Right renal cortex interstitium (tissue), 3 donors: ENCODE measurements around the gene TBCA. TPM values are rescaled to one million over a fixed set of nuclear protein-coding genes. Genes with fewer than 3 reads are reported as not detected.
"Not testable (repeated sequence)": the region's sequence is repeated elsewhere in the genome, so short reads cannot be mapped to it uniquely, and the experiment has no call there.

Experiments used
- DNase-seq, 3 donors: peaks; one replicate each; pipeline ENCODE4 v3.0.0-alpha.2; 2013; ENCODE audit warnings: low read depth in 3 of 3, low spot score in 2 of 3
- polyA plus RNA-seq, 3 donors: library from polyadenylated mRNA; unstranded; fragments of 120-200 nt; gene quantifications; one replicate each; pipeline ENCODE4 v1.2.1, GENCODE V29; 2013; ENCODE audit not compliant: insufficient read length in 3 of 3

The TBCA gene
- polyA plus RNA-seq, 3 donors = 315 to 327 (median 316) TPM

DNA sequence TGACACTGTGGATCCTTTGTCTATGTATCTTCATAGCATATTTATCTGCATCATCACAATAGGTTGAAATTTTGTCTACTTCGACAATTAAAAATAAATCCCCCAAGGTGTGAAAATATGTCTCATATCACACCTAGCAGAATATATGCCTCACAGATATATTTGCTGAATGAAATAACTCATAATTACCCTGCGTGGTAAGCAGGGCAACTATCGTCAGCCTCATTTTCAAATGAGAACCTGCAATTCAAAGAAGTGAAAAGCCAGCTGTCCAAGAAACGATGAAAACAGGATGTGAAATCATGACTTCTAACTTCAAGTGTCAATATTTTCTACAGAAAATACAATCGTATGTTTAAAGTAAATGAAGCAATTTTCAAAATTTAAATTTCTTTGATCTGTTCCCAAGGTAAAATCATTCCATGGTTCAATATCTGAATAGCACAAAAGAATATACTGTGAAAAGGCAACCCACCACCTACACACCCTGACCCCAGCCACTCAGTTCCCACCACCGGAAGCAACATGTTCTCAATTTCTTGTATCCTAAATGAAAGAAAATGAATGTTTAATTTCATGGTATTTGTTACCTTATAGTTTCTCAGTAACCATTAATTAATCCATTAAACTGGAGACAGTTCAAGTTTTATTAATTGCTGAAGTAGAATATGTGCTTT lies 57.1 kb downstream of the TBCA start:
- DNase-seq = no peak

DNA sequence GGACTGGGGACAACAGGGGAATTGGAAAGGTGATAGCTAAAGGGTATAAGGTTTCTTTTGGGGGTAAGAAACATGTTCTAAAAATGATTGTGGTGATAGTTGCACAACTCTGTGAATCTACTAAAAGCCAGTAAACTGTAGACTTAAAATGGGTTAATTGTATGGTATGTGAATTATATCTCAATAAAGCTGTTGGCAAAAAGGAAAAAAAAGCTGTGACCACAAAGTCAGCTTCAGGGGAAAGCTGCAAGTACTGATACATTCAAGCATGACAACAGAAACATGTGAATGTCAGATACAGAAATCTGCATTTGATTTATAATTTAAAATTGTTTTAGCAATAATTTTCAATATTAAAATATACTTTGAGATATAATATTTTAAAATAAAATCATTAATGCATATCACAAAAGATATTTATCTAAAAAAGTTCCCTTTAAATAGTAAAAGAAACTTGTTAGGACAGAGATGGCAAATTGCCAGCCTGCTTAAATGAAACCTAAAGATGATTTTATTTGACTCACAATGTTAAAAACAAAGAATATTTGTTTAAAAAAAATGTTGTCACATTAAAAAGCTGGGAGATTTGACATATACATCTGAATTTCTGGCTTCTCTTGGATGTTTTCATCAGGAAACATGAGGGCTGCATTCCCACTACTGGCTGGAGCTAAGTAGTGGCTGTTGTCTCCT lies 66.0 kb downstream of the TBCA start:
- no peak for DNase-seq

DNA sequence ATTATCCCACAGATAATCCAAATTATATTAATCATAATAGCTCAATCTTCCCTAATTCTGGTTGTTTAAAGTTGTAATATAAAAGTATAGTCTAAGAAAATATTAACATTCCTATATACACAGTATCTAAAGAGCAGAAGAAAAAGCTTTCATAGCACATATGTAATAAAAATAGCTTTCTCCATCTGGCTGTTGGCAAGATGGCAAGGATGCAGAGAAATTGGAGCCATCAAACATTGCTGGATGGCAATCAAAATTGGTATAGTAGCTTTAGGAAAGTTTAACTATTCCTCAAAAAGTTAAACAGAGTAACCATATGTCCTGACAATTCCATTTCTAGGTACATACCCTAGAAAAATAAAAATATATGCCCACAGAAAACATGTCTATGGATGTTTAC lies 66.8 kb downstream of the TBCA start:
- DNase-seq = no peak

DNA sequence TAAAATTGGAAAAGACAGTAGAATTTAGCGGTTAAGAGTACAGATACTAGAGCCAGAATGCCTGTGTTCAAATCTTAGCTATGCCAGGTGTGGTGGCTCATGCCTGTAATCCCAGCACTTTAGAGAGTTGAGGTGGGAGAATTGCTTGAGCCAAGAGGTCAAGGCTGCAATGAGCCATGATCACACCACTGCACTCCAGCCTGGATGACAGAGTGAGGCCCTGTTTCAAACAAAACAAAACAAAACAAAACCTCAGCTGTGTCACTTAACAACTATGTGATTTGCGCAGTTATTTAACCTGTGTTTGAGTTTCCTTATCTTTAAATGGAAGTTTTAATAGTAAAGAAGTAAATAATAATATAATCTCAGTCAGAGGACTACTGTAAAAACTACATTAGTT lies 68.3 kb downstream of the TBCA start:
- no peak for DNase-seq

DNA sequence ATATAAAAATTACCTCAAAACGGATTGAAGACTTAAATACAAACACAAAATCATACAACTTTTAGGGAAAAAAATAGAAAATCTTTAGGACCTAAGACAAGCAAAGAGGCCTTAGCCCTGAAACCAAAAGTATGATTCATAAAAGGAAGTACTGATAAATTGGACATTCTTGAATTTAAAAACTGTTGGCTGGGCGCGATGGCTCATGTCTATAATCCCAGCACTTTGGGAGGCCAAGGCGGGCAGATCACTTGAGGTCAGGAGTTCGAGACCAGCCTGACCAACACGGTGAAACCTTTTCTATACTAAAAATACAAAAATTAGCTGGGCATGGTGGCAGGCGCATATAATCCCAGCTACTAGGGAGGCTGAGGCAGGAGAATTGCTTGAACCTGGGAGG lies 76.6 kb downstream of the TBCA start:
- not testable (repeated sequence) for DNase-seq

DNA sequence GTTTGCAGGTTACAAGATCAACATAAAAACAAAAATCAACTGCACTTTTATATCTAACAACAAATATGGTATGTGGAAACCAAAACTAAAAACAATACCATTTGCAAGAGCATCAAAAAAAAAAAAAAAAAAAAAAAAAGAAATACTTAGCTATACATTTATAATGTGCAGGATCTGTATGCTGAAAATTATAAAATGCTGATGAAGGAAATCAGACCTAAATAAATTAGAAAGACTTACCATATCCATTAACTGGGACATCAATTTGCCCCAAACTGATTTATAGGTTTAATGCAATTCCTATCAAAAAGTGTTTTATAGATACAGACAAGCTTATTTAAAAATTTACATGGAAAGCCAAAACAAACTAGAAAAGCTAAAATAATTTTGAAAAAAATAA lies 77.2 kb downstream of the TBCA start:
- no peak for DNase-seq

DNA sequence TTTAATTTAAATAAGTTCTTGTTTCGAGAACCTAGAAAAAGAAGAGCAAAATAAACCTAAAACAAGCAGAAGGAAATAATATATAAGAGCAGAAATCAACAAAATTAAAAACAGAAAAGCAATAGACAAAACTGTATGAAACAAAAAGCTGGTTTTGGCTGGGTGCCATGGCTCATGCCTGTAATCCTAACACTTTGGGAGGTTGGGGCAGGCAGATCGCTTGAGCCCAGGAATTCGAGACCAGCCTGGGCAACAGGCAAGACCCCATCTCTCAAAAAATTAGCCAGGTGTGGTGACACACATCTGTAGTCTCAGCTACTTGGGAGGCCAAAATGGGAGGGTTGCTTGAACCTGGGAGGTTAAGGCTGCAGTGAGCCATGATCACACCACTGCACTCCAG lies 78.4 kb downstream of the TBCA start:
- no peak for DNase-seq

DNA sequence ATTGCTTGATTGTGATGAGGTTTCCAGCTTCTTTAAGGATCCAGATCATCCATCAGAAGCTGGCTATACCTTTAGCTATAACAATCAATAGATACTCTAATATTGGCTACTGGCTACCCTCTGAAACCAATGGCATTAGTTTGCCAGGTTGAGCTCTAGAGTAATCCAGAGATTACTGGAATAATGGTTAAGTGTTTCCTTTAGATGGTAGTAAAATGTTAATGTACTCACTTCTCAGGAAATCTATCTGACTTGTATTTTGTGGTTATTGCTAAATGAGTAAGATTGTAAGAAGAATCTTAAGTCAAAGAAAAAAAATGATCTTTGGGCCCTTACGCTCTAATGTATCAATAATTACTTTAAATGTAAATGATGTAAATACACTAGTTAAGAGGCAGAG lies 80.0 kb downstream of the TBCA start:
- DNase-seq = no peak

DNA sequence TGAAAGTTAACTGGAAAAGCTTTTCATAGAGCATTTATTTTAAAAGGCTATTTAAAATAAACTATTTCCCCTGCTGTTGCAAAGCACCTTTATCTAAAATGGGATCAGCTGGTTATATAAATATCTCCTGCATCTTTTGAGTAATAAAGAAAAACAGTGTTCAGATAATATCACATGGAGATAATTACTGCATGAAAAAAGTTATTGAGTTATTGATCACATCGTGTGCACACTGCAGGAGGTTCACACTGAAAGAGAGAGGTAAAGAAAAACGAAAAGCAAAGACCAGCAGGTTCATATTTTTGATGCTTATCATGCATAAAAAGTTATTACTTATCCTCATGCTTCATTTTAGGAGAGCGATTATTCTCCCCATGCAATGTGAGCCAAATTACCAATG lies 82.2 kb downstream of the TBCA start:
- DNase-seq = no peak

DNA sequence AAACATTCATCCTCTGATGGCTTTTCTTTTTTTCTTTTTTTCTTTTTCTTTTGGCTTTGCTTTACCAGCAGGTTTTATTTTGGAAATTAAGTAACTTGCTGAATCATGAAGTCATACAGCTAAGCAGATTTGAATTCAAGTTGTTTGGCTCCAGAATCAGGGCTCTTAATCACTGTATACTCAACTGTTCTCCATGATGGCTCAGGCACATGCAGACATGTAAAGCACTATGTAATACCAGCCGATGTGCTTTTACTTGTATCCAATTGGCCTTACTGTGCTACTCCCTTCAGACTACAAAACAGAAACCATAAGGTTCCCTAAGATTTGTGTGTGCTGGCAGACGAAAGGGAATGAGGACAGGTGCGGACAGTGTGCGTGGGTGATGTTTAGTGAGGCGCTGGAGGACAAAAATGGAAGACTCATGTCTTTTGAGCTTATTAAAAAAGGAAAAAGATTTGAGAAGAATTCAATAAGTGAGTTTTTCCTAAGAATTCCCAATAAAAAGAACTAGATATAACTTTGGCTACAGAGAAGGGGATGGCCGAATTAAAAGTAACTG lies 92.9 kb downstream of the TBCA start:
- DNase-seq = no peak

DNA sequence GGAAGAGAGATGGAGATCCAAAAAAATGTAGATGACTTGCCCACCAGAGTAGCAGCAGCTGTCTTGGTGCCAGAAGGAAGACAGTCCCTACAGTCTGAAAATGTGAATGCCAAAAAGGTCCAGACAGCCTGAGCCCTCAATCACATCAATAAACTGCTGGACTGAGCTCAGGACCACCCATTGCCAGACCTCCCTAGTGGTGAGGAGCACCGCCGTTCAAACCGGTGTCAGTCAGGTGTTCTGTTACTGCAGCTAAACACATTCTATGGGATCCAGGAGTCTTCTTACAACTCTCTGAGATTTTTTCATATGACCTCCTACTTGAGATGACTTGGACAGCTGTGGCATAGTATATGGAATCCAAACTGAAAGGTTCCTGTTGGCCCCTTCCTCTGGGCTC lies 105.6 kb downstream of the TBCA start:
- no peak for DNase-seq

DNA sequence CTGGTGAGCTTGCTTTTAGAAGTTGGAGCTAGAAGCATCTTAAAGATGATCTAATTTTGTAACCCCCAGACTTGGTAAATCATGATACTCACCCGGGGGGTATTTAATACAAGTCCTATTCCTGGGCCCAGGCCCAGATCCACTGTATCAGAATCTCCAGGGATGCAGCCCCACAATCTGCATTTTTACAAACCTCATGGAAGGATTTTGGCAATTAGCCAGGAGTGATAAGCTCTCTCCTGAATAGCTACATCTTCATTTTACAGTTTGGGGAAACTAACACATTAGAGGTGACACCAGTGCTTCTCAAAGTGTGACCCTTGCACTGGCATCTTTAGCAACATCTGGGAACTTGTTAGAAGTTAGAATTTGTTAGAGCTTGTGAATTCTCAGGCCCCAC lies 106.5 kb downstream of the TBCA start:
- DNase-seq = no peak

DNA sequence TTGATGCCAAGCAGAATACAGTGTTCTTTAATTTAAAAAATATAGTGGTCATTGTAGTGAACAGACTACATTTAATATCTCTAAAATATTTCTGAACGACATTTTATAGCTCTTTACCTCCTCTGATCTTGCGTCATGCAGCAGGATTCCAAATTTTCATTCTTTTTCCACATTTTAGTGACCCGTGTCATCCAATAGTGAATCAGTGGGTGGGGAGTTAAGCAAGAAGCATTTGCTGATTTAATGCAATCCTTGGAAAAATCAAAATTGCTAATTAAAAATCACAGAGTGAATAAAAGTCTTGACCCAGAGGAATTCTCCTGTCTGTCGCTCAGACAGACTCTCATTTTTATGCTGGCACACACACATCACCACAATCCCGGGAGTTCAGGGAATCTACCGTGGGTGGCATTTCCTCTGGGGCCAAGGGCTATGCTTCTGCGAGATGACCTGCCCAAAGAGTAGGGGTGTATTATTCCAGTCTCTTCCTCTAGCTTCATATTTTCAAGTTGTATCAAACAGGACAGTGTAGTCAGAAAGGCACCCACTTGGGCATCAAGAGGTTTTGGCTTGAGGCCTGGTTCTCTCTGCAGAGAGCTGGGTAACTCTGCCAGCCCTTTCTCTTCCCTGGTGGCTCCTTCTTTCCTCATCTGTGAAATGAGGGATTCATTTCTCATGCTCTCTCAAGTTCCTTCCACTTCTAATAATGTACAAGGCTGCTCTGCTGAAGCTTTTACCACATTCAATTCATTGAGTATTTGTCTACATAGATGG lies 112.9 kb downstream of the TBCA start:
- no peak for DNase-seq

DNA sequence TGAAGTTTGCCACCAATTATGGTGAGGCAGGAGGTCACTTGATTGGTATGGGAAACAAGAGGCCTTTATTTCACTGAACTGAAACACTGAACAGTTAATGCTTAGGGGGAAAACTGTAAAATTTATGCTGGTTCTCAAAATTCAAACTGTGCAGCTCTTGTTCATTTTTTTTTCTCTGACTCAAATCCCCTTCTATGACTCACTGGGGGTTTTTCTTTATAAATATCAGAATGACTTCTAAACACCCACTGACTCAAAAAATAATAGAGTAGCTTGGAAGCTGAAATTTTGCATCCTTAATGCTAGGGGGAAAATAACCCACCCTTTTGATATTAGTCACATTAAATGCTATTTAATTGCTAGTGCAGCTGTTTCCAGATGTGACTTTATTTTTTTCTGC lies 113.5 kb downstream of the TBCA start:
- DNase-seq = no peak

DNA sequence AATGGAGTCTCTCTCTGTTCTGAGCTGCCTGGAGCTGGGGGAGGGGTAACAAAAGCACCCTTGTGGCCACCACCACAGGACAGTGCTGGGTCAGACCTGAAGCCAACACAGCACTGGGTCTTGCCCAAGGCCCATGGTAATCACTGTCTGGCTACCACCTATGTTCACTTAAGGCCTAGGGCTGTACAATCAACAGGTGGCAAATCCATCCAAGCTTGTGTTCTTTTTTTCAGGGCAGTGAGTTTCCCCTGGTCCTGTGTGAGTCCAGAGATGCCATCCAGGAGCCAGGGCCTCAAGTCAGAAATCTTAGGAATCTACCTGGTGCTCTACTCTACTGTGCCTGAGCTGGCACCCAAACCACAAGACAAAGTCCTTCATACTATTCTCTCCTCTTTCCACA lies 117.5 kb downstream of the TBCA start:
- DNase-seq = no peak

DNA sequence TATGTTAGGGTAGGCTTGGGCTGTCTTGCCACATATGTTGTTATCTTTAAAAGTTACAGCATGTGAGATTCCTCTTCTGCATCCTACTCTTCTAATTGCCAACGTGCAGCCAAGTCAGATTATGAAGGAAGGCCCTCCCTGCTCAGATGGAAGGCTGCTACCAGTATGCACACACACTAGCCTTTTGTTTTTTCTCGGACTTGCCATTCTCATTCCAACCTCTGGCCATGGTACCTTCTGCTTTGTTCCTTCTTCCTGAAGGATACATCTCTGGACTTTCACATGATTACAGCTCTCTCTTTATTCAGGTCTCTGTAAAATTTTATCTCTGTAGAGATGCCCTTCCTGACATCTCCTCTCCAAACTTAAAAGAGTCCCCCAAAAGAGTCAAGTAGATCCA lies 124.8 kb downstream of the TBCA start:
- DNase-seq = no peak

DNA sequence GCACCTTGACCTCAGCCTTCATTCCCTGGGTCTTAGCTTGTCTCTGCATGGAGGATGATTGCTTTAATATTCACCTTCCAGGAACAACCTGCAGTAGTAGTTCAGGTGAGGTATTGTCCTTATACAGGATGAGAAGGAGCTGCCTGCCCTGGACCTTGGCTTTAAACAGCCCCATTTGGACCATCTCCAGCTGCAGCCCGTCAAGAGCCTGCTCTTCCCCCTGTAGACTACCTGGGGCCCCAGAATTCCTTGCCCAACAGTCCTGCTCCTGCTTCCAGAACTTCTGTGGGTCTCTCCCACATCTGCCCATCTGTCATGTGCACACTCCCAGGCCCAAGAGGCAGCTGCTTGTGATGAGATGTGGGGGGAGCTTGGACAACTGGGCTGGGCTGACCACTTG lies 125.5 kb downstream of the TBCA start:
- no peak for DNase-seq

DNA sequence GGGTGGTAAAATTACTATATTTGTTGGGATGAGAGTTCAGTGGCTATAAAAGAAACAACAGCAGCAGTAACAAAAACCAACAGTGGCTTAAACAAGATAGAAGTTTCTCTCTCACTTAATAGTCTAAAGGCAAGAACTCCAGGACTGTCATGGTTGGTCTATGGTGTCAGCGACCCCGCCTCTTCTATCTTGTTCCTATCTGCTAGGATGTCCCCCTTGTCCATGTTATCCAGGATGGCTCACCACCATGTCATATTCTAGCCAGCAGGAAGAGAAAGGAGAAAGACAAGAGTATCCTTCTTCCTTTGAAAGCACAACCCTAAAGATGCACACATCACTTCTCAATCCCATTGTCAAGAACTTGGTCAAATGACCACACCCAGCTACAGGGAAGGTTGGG lies 126.4 kb downstream of the TBCA start:
- no peak for DNase-seq

DNA sequence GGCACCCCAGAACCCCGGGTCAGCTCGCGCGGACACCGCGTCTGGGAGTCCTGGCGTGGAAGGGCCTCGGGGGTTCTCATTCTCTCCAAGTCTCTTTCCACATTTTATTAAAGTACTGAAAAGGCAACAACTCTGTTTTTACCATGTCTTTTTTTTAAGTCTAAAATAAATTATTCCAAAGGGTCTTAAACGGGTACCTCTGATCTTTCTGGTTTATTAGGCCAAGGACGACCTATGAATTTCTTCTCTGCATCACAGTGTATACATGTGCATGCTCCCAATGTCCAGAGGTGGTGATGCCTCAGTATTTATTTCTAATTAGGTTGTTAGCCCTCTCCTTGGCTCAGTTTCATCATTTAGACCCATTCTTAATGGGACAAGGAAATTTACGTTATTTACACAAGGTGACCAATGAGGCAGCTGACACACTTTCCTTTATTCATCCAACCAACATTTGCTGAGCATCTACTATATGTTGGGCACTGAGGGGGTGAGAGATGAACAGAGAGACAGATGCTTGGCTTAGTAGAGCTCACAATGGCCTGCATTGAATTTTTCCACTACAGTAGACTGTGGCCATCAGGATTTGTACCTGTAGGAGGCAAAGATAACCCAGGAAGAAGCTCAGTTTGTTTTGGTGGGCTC lies 130.0 kb downstream of the TBCA start:
- DNase-seq = no peak

DNA sequence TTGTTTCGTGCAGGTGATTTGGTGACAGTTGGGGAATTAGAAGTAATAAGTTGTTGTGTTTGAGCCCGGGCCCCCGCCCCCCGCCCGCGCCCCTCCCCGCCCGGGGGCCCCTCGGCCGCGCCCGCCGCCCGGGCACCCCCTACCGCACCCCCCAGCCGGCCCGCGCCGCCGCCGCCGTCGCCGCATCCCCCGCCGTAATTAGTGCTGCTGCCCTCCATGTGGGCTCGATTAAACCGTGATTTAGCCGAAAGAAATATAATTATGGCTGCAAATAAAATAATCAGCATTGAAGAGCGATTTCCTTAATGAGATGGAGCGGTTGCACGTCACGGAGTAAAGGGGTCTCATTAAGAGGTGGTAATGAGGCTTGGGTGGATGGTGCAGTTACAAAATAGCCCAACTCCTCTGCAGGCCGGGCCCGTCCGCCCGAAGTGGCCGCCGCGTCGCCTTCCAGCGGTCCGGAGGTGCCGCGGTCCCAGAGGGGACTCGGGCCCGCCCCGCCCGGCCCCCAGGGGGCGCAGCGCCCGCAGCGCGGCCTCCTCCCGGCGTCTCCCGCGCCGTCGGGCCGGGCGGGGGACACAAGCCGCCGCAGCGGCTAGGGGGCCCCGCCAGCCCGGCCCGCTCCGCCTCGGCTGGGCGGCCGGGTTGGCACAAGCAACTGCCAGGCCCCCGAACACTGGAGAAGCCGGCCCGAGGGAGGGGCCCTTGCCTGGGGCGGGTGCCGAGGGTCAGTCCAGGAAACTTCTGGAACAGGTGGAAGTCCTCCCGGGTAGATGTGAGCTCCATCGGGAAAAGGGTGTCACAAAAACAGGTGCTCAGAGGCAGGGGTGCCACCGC lies 130.8 kb downstream of the TBCA start:
- DNase-seq = no peak
